K562 (cell line): ENCODE data around the gene PIGL. TPM values are rescaled to one million over a fixed set of nuclear protein-coding genes. Genes with fewer than 3 reads are reported as not detected.

Source experiments
- ELF2 ChIP-seq: fragments of 250-450 bp; sonication (Bioruptor Pico); IDR thresholded peaks from 2 replicates; pipeline ENCODE4 v1.5.0; 2021; ENCODE audit warnings: mild to moderate bottlenecking
- GABPB2 ChIP-seq: fragments of 250-450 bp; sonication (Bioruptor Pico); conservative IDR thresholded peaks from 2 replicates; pipeline ENCODE4 v1.5.1; 2021; ENCODE audit warnings: mild to moderate bottlenecking
- NUFIP1 ChIP-seq: fragments of 450-650 bp; IDR thresholded peaks from 2 replicates; pipeline ENCODE4 v1.6.1; 2018; ENCODE audit not compliant: partially characterized antibody
- POLR2AphosphoS2 ChIP-seq: IDR thresholded peaks from 2 replicates; pipeline ENCODE4 v1.6.1; 2012; ENCODE audit warnings: low read length, improper control_type of control experiment
- RAD51 ChIP-seq: fragments of 450-650 bp; IDR thresholded peaks from 2 replicates; pipeline ENCODE4 v1.7.1; 2016; ENCODE audit warnings: low read depth, mild to moderate bottlenecking, borderline replicate concordance
- SIRT6 ChIP-seq: IDR thresholded peaks from one replicate; pipeline ENCODE4 v1.6.1; 2012; ENCODE audit warnings: low read depth, mild to moderate bottlenecking, control low read depth, inconsistent platforms, low read length, moderate library complexity
- SP2 ChIP-seq: IDR thresholded peaks from 2 replicates; pipeline ENCODE4 v1.6.1; 2011; ENCODE audit warnings: mild to moderate bottlenecking, low read depth, low read length, moderate library complexity; ENCODE audit not compliant: poor library complexity, severe bottlenecking; ENCODE audit errors: extremely low read depth
- YY1 ChIP-seq, 3 experiments: IDR thresholded peaks; 2 replicates each; pipeline ENCODE4 v1.6.1; 2011; ENCODE audit warnings: low read length in 2 of 3, mild to moderate bottlenecking in 2 of 3, moderate library complexity in 2 of 3, borderline replicate concordance in 1 of 3, control low read depth in 1 of 3, low read depth in 1 of 3; ENCODE audit not compliant: insufficient read depth in 3 of 3, insufficient replicate concordance in 2 of 3, control insufficient read depth in 1 of 3, insufficient read length in 1 of 3; ENCODE audit errors: extremely low read depth in 1 of 3
- ZFP36 ChIP-seq: fragments of 150-350 bp; IDR thresholded peaks from 2 replicates; pipeline ENCODE4 v1.6.1; 2018; ENCODE audit warnings: low read length, low read depth; ENCODE audit not compliant: partially characterized antibody
- polyA plus RNA-seq, 8 experiments: library from polyadenylated mRNA; depleted of rRNA in 4 of 8; stranded (reverse) in 5 of 8; unstranded in 3 of 8; fragments of >200 nt; fragmentation: Nextera tagmentation in 2 of 8; fragmentation: Illumina TruSeq in 1 of 8; extraction: Ambion mirVana in 2 of 8; extraction: Trizol in 1 of 8; gene quantifications; 2 replicates each; pipeline versions ENCODE4 v1.2.1 to v1.2.3, GENCODE V29; 2011 to 2014; ENCODE audit warnings: inconsistent platforms in 1 of 8, missing spikeins in 1 of 8
- total RNA-seq, 7 experiments: library from RNA; depleted of rRNA in 6 of 7; stranded (reverse); fragments of >200 nt in 6 of 7; fragmentation: Illumina TruSeq in 2 of 7; extraction: Trizol in 2 of 7; gene quantifications; 2 replicates each; pipeline versions ENCODE4 v1.2.1 to v1.2.3, GENCODE V29; 2011 to 2021; ENCODE audit warnings: low replicate concordance in 1 of 7
- TF ChIP-seq, protein P1 (sequence below): fragments of 450-650 bp; IDR thresholded peaks from 2 replicates; pipeline ENCODE4 v1.6.1; 2016; ENCODE audit warnings: antibody characterized with exemption
- TF ChIP-seq, protein P2 (sequence below): sonication (generic); IDR thresholded peaks from 2 replicates; pipeline ENCODE4 v1.6.1; 2016
- TF ChIP-seq, protein P3 (sequence below): fragments of 250-450 bp; sonication (Bioruptor Pico); IDR thresholded peaks from 2 replicates; pipeline ENCODE4 v1.9.0; 2021; ENCODE audit warnings: mild to moderate bottlenecking, inconsistent platforms
- TF ChIP-seq, protein P4 (sequence below): fragments of 450-650 bp; IDR thresholded peaks from 2 replicates; pipeline ENCODE4 v1.6.1; 2017; ENCODE audit warnings: antibody characterized with exemption, mild to moderate bottlenecking

Gene PIGL
- total and polyA plus RNA-seq, 9 of the 15 experiments (the other 6 are each of a cell fraction or from before 2014, with no cell fraction given): 19.9 to 55.3 (median 29.6) TPM

DNA sequence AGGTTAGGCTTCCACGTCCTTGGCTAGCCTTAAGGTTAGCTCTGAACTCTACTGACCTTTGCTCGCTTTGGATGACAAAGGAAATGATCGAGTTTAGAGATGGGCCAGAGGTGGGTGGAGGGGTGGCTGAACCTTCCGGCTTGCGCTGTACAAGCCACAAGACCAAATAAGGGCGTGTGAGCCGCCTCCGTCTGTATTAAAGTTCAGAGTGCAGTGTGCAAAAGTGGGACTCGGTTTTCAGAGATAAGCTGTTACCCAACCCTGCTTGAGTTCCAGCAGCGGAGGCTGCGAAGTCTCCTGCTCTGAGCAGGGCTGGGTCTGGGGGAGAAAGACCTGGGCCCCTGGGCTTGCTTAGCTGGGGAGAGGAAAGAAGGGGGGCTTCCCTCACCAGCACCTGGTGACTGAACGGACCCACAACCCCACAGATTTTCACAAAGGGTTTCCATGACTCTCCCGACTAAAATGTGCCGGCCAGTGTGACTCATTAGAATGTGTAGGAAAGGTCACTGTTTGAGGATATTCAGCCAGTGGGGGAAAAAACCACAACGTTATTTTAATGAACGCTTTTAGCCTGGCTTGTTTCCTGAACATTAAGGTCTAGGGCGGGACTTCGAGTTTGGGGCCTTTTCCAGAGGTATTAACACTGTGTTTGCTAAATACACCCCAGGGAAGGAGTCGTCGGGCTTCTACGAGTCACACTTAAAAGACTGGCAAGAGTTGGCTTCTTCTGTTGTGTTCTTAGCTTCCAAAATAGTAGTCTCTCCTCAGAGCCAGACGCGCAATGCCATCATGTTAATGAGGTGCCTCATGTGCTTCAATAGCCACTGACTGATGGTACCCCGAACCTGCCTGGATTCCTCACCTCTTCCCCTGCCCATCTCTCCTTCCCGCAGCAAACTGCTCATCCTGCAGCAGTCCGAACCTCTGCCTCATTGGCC is 69.3 kb downstream of the PIGL start (continued):
- TF ChIP-seq, protein P1, sequence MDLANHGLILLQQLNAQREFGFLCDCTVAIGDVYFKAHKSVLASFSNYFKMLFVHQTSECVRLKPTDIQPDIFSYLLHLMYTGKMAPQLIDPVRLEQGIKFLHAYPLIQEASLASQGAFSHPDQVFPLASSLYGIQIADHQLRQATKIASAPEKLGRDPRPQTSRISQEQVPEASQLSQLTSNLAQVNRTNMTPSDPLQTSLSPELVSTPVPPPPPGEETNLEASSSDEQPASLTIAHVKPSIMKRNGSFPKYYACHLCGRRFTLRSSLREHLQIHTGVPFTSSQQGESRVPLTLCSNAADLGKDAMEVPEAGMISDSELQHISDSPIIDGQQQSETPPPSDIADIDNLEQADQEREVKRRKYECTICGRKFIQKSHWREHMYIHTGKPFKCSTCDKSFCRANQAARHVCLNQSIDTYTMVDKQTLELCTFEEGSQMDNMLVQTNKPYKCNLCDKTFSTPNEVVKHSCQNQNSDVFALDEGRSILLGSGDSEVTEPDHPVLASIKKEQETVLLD: no peak
- no peak for TF ChIP-seq SIRT6
- TF ChIP-seq YY1 (IDR thresholded peaks at IDR 0.05; ENCODE audit: borderline replicate concordance in 1 of 3, control insufficient read depth in 1 of 3, extremely low read depth in 1 of 3, insufficient read depth in 3 of 3, insufficient read length in 1 of 3, insufficient replicate concordance in 2 of 3, low read depth in 1 of 3, low read length in 2 of 3): no peak
- TF ChIP-seq, protein P2, sequence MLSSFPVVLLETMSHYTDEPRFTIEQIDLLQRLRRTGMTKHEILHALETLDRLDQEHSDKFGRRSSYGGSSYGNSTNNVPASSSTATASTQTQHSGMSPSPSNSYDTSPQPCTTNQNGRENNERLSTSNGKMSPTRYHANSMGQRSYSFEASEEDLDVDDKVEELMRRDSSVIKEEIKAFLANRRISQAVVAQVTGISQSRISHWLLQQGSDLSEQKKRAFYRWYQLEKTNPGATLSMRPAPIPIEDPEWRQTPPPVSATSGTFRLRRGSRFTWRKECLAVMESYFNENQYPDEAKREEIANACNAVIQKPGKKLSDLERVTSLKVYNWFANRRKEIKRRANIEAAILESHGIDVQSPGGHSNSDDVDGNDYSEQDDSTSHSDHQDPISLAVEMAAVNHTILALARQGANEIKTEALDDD: peak; percentile 97
- TF ChIP-seq ELF2: no peak
- TF ChIP-seq GABPB2: no peak
- no peak for TF ChIP-seq SP2
- TF ChIP-seq RAD51: peak; percentile 9; the same call in 1 of the 2 replicates
- no peak for TF ChIP-seq NUFIP1
- TF ChIP-seq, protein P3, sequence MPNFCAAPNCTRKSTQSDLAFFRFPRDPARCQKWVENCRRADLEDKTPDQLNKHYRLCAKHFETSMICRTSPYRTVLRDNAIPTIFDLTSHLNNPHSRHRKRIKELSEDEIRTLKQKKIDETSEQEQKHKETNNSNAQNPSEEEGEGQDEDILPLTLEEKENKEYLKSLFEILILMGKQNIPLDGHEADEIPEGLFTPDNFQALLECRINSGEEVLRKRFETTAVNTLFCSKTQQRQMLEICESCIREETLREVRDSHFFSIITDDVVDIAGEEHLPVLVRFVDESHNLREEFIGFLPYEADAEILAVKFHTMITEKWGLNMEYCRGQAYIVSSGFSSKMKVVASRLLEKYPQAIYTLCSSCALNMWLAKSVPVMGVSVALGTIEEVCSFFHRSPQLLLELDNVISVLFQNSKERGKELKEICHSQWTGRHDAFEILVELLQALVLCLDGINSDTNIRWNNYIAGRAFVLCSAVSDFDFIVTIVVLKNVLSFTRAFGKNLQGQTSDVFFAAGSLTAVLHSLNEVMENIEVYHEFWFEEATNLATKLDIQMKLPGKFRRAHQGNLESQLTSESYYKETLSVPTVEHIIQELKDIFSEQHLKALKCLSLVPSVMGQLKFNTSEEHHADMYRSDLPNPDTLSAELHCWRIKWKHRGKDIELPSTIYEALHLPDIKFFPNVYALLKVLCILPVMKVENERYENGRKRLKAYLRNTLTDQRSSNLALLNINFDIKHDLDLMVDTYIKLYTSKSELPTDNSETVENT (CRISPR knock-in tag): no peak
- TF ChIP-seq, protein P4, sequence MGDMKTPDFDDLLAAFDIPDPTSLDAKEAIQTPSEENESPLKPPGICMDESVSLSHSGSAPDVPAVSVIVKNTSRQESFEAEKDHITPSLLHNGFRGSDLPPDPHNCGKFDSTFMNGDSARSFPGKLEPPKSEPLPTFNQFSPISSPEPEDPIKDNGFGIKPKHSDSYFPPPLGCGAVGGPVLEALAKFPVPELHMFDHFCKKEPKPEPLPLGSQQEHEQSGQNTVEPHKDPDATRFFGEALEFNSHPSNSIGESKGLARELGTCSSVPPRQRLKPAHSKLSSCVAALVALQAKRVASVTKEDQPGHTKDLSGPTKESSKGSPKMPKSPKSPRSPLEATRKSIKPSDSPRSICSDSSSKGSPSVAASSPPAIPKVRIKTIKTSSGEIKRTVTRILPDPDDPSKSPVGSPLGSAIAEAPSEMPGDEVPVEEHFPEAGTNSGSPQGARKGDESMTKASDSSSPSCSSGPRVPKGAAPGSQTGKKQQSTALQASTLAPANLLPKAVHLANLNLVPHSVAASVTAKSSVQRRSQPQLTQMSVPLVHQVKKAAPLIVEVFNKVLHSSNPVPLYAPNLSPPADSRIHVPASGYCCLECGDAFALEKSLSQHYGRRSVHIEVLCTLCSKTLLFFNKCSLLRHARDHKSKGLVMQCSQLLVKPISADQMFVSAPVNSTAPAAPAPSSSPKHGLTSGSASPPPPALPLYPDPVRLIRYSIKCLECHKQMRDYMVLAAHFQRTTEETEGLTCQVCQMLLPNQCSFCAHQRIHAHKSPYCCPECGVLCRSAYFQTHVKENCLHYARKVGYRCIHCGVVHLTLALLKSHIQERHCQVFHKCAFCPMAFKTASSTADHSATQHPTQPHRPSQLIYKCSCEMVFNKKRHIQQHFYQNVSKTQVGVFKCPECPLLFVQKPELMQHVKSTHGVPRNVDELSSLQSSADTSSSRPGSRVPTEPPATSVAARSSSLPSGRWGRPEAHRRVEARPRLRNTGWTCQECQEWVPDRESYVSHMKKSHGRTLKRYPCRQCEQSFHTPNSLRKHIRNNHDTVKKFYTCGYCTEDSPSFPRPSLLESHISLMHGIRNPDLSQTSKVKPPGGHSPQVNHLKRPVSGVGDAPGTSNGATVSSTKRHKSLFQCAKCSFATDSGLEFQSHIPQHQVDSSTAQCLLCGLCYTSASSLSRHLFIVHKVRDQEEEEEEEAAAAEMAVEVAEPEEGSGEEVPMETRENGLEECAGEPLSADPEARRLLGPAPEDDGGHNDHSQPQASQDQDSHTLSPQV: peak; percentile 87
- peak; percentile 76 for TF ChIP-seq ZFP36
- TF ChIP-seq POLR2AphosphoS2: no peak
